Neuronal stem cell (in vitro differentiated cells): Measurements from ENCODE around the gene N4BP2L1.

Source experiments
- DNase-seq: peaks from one replicate; pipeline ENCODE4 v3.0.0-alpha.2; 2013; ENCODE audit warnings: low spot score
- H2AFZ ChIP-seq: one replicate; pipeline ENCODE4 v1.6.1; 2013; ENCODE audit warnings: mild to moderate bottlenecking, low read length, inconsistent platforms
- H2AK5ac ChIP-seq: 2 replicates; pipeline ENCODE4 v1.6.1; 2013; ENCODE audit warnings: low read depth, mild to moderate bottlenecking, inconsistent platforms, low read length, moderate library complexity, mixed read lengths
- H2BK120ac ChIP-seq: 2 replicates; pipeline ENCODE4 v1.6.1; 2013; ENCODE audit warnings: low read depth, mild to moderate bottlenecking, inconsistent platforms, low read length, moderate library complexity, mixed read lengths
- H2BK12ac ChIP-seq: one replicate; pipeline ENCODE4 v1.6.1; 2013; ENCODE audit warnings: low read length, inconsistent platforms
- H2BK15ac ChIP-seq: 2 replicates; pipeline ENCODE4 v1.6.1; 2013; ENCODE audit warnings: mild to moderate bottlenecking, low read length, inconsistent platforms, mixed read lengths
- H2BK5ac ChIP-seq: one replicate; pipeline ENCODE4 v1.6.1; 2013; ENCODE audit warnings: inconsistent platforms, mild to moderate bottlenecking, low read length, moderate library complexity
- H3K14ac ChIP-seq: one replicate; pipeline ENCODE4 v1.6.1; 2013; ENCODE audit warnings: low read length, inconsistent platforms
- H3K18ac ChIP-seq: 2 replicates; pipeline ENCODE4 v1.6.1; 2013; ENCODE audit warnings: low read length, inconsistent platforms
- H3K23ac ChIP-seq: 2 replicates; pipeline ENCODE4 v1.6.1; 2013; ENCODE audit warnings: low read depth, mild to moderate bottlenecking, mixed read lengths, low read length, inconsistent platforms; ENCODE audit not compliant: poor library complexity
- H3K27ac ChIP-seq: replicated peaks from 3 replicates; pipeline ENCODE4 v1.5.1; 2013; ENCODE audit warnings: low read length, inconsistent platforms
- H3K27me3 ChIP-seq, 3 experiments: 2 replicates each; pipeline ENCODE4 v1.6.1; 2013; ENCODE audit warnings: low read length in 3 of 3, mild to moderate bottlenecking in 2 of 3, inconsistent platforms in 1 of 3, low read depth in 1 of 3, mixed read lengths in 1 of 3, moderate library complexity in 1 of 3; ENCODE audit not compliant: control insufficient read depth in 3 of 3, insufficient read depth in 3 of 3
- H3K36me3 ChIP-seq, 2 donors: replicated peaks in 1 of 2; 2 replicates each; pipeline ENCODE4 v1.6.1; 2013; ENCODE audit warnings: low read length in 2 of 2; ENCODE audit not compliant: control insufficient read depth in 2 of 2, insufficient read depth in 2 of 2
- H3K4ac ChIP-seq: 2 replicates; pipeline ENCODE4 v1.6.1; 2013; ENCODE audit warnings: inconsistent platforms, mild to moderate bottlenecking, low read length, moderate library complexity
- H3K4me1 ChIP-seq, 2 donors: 1 replicate in 1 of 2; 2 replicates in 1 of 2; pipeline ENCODE4 v1.6.1; 2013; ENCODE audit warnings: low read length in 2 of 2, low read depth in 1 of 2; ENCODE audit not compliant: control insufficient read depth in 2 of 2, insufficient read depth in 1 of 2
- H3K4me2 ChIP-seq: one replicate; pipeline ENCODE4 v1.6.1; 2013; ENCODE audit warnings: mild to moderate bottlenecking, low read length, inconsistent platforms; ENCODE audit not compliant: insufficient read depth, poor library complexity, severe bottlenecking
- H3K4me3 ChIP-seq, 2 donors: 2 replicates each; pipeline ENCODE4 v1.5.1; 2013; ENCODE audit warnings: low read length in 2 of 2, mild to moderate bottlenecking in 2 of 2, inconsistent platforms in 1 of 2, moderate library complexity in 1 of 2
- H3K79me1 ChIP-seq: one replicate; pipeline ENCODE4 v1.6.1; 2013; ENCODE audit warnings: low read depth, mild to moderate bottlenecking, inconsistent platforms, low read length, moderate library complexity
- H3K9ac ChIP-seq: one replicate; pipeline ENCODE4 v1.6.1; 2013; ENCODE audit warnings: mild to moderate bottlenecking, low read depth, low read length, inconsistent platforms; ENCODE audit not compliant: poor library complexity
- H3K9me3 ChIP-seq, 2 donors: replicated peaks in 1 of 2; 2 replicates each; pipeline versions ENCODE3 to v1.6.1; 2013; ENCODE audit warnings: low read length in 2 of 2, mild to moderate bottlenecking in 2 of 2, inconsistent platforms in 1 of 2, low read depth in 1 of 2, mixed read lengths in 1 of 2, moderate library complexity in 1 of 2; ENCODE audit not compliant: control insufficient read depth in 2 of 2, insufficient read depth in 1 of 2
- H4K8ac ChIP-seq: one replicate; pipeline ENCODE4 v1.6.1; 2013; ENCODE audit warnings: low read depth, mild to moderate bottlenecking, inconsistent platforms, low read length, moderate library complexity
- H4K91ac ChIP-seq: one replicate; pipeline ENCODE4 v1.6.1; 2013; ENCODE audit warnings: low read length, low read depth, mild to moderate bottlenecking, inconsistent platforms; ENCODE audit not compliant: poor library complexity
- WGBS, 2 donors: extraction: QIAGEN DNeasy Blood & Tissue Kit; methylation state at CpG; one replicate each; pipeline ENCODE4 v1.1.7; 2013; ENCODE audit warnings: missing lambda C conversion rate in 2 of 2, mixed read lengths in 1 of 2; ENCODE audit not compliant: insufficient read length in 2 of 2, insufficient replicate concordance in 1 of 2; ENCODE audit errors: extremely low coverage in 2 of 2; 5-methylcytosine and 5-hydroxymethylcytosine counted together

N4BP2L1 gene

DNA sequence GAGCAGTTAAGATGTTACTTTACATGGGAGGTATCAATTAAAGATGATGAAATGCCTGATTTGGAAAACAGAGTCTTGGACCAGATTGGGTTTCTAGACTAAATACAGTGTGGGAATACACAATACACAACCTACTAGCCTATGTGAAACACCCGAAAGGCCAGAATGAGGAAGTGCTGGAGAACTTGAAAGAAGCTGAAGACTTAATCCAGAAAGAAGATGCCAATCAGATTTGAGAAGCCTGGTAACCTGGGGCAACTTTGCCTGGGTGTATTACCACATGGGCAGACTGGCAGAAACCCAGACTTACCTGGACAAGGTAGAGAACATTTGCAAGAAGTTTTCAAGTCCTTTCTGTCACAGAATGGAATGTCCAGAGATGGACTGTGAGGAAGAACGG lies 43.2 kb downstream of the N4BP2L1 start:
- no peak overlapping the region for H2BK120ac ChIP-seq
- H3K4ac ChIP-seq: no peak overlapping the region
- H3K4me2 ChIP-seq: no peak overlapping the region
- H2AFZ ChIP-seq: no peak overlapping the region
- H3K79me1 ChIP-seq: no peaks in the 10 kb centered on the region
- no peak overlapping the region for H2BK15ac ChIP-seq
- H3K9ac ChIP-seq: no peak overlapping the region
- H3K18ac ChIP-seq: no peak overlapping the region
- WGBS, 2 donors: no CpG with 5 or more reads among the region's 2 CpGs
- H2BK12ac ChIP-seq: no peak overlapping the region
- no peak overlapping the region for H2AK5ac ChIP-seq
- H3K36me3 ChIP-seq: peaks cover 17 to 81% of the 10 kb centered on the region in 2 donors
- H4K91ac ChIP-seq: no peak overlapping the region
- no peak overlapping the region for H3K4me3 ChIP-seq
- no peak overlapping the region for H2BK5ac ChIP-seq
- no peaks in the 10 kb centered on the region for H3K27me3 ChIP-seq
- H3K9me3 ChIP-seq: no peaks in the 10 kb centered on the region
- no peak overlapping the region for H3K23ac ChIP-seq
- DNase-seq: no peak
- no peak overlapping the region for H4K8ac ChIP-seq
- H3K4me1 ChIP-seq: no peaks in the 10 kb centered on the region
- no peak overlapping the region for H3K14ac ChIP-seq
- no peak overlapping the region for H3K27ac ChIP-seq

DNA sequence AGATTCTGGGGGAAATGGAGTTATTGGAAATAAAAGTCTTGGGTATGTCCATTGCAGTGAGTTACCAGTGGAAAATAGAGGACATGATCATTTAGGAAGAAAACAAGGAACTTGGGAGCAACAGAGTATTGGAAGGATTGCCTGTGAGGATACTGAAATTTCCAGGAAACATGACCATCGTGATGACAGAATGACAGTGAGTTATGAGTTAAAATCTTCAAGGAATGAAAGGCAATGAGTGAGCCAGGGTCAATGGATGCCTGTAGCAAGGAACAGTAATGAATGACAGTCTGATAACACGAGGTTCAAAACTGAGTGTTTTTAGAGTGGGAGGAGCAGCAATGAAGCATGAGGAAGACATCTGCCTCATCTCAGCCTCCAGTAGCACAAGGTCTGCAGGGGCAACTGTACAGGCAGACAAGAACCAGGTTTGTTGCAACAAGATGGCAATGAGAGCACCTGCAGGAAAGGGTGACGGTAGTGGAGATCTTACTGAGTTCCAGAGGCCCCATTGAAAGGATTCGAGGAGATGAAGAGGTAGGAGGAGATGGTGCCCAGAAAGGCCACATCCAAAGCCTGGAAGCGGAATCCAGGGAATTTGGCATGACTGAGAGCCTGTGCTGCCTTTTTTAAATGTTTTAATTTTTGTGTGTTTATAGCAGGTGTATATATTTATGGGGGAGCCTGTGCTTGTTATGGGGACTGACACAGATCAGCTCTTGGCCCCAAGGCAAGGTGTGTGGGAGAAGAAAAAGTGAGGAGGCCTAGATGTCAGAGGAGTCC lies 43.9 kb downstream of the N4BP2L1 start:
- Histone ChIP-seq H3K9ac (no peak overlapping the region), H3K18ac (no peak overlapping the region), H3K79me1 (no peaks in the 10 kb centered on the region), H2BK120ac (no peak overlapping the region), H3K4ac (no peak overlapping the region), H3K14ac (no peak overlapping the region), H4K91ac (no peak overlapping the region), H3K9me3 (no peaks in the 10 kb centered on the region), H4K8ac (no peak overlapping the region), H3K4me3 (no peak overlapping the region), H3K4me1 (no peaks in the 10 kb centered on the region), H2BK12ac (no peak overlapping the region), H3K23ac (no peak overlapping the region), H2BK5ac (no peak overlapping the region), H2BK15ac (no peak overlapping the region), H3K27ac (no peak overlapping the region), H3K4me2 (no peak overlapping the region), H3K36me3 (peaks cover 17 to 81% of the 10 kb centered on the region in 2 donors), H3K27me3 (no peaks in the 10 kb centered on the region), H2AFZ (no peak overlapping the region), H2AK5ac (no peak overlapping the region)
- WGBS, 2 donors: no CpG with 5 or more reads among the region's 5 CpGs
- no peak for DNase-seq

DNA sequence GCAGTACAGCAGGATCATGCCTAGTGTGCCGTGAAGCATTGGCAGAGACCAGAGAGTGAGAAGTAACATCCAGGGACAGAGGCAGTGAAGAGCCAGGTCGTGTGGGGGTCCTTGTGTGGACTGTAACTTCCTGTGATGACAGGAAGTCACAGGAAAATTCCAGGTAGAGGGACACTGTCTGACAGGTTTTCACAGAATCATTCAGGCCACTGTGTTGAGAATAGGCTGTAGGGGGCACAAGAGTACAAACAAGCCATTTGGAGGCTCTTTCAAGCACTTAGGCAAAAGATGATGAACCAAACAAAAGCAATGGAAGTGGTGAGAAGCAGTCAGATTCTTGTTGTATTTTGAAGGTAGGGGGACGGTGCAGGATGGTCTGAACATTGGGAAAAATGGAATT lies 46.4 kb downstream of the N4BP2L1 start:
- H3K4ac ChIP-seq: no peak overlapping the region
- H4K8ac ChIP-seq: no peak overlapping the region
- no peaks in the 10 kb centered on the region for H3K27me3 ChIP-seq
- H3K79me1 ChIP-seq: no peaks in the 10 kb centered on the region
- H3K9ac ChIP-seq: no peak overlapping the region
- H2BK5ac ChIP-seq: no peak overlapping the region
- no peak overlapping the region for H2AK5ac ChIP-seq
- H3K4me2 ChIP-seq: no peak overlapping the region
- DNase-seq: peak; percentile 15
- H3K4me3 ChIP-seq: peak overlapping the region in 1 of 2 donors; percentile 2
- no peaks in the 10 kb centered on the region for H3K9me3 ChIP-seq
- H2BK120ac ChIP-seq: no peak overlapping the region
- H4K91ac ChIP-seq: no peak overlapping the region
- no CpG with 5 or more reads among the region's 3 CpGs for WGBS, 2 donors
- peak overlapping the region; percentile 8 for H2AFZ ChIP-seq
- H2BK12ac ChIP-seq: no peak overlapping the region
- no peak overlapping the region for H2BK15ac ChIP-seq
- H3K4me1 ChIP-seq: no peaks in the 10 kb centered on the region
- H3K23ac ChIP-seq: no peak overlapping the region
- no peak overlapping the region for H3K18ac ChIP-seq
- peak overlapping the region; percentile 16 for H3K27ac ChIP-seq
- peaks cover 17 to 96% of the 10 kb centered on the region in 2 donors for H3K36me3 ChIP-seq
- no peak overlapping the region for H3K14ac ChIP-seq

DNA sequence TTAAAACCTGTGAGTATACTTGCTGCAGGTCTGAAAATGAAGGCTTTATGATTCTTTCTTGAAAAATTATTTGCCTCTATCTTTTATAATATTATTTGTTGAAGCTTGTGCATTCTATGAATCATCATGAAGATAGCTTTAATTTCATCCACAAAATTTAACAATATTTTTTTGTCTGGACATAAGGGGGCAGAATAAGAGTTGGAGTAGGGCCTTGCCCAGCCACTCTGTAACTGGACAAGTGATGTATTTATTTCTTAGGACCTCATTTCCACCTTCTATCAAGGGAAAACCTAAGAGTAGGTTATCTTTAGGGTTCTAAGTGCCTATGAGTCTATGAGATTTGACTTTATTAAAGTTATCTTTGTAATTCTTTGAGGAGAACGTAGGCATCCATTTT lies 49.9 kb downstream of the N4BP2L1 start:
- Histone ChIP-seq H4K8ac (no peak overlapping the region), H3K23ac (no peak overlapping the region), H3K4me2 (no peak overlapping the region), H2AFZ (no peak overlapping the region), H2BK15ac (no peak overlapping the region), H3K18ac (no peak overlapping the region), H3K14ac (no peak overlapping the region), H3K4me3 (no peak overlapping the region), H3K36me3 (peaks cover 20 to 96% of the 10 kb centered on the region in 2 donors), H3K9ac (no peak overlapping the region), H4K91ac (no peak overlapping the region), H3K9me3 (peaks cover 5 to 8% of the 10 kb centered on the region in 2 donors), H2BK120ac (no peak overlapping the region), H3K27ac (no peak overlapping the region), H3K4ac (no peak overlapping the region), H2BK12ac (no peak overlapping the region), H3K27me3 (no peaks in the 10 kb centered on the region), H2BK5ac (no peak overlapping the region), H3K4me1 (no peaks in the 10 kb centered on the region), H2AK5ac (no peak overlapping the region), H3K79me1 (no peaks in the 10 kb centered on the region)
- DNase-seq: no peak
- WGBS, 2 donors: no CpG with 5 or more reads among the region's 1 CpG
